GM12878 (cell line): ENCODE data around the gene VCL. TPM values are rescaled to one million over a fixed set of nuclear protein-coding genes. Genes with fewer than 3 reads are reported as not detected.

Experiments
- ATAC-seq: fragments of 200-7000 bp; cut with Tn5 transposase; 3 replicates; pipeline ENCODE4 v1.9.1; 2020; ENCODE audit warnings: mild to moderate bottlenecking, moderate library complexity
- BruUV-seq: library from RNA; stranded (reverse); fragments of 400-500 nt; replicated peaks from 2 replicates; lab custom pipeline; 2021; lab: Mats Ljungman, UMichigan
- CTCF ChIA-PET: fragments of 300-600 bp; sonication (Branson Sonifier 250); formaldehyde crosslinking; extraction: SDS; loops from one replicate; lab custom pipeline; 2021; ENCODE audit warnings: inconsistent platforms; lab: Yijun Ruan, JAX
- POLR2A ChIA-PET: fragments of 350-600 bp; formaldehyde crosslinking; extraction: SDS; loops from one replicate; lab custom pipeline; 2021; ENCODE audit warnings: inconsistent platforms; lab: Charles Lee
- RAD21 ChIA-PET: fragments of 300-600 bp; sonication (Branson Sonifier 250); formaldehyde crosslinking; loops from one replicate; lab custom pipeline; 2023; ENCODE audit warnings: antibody characterized with exemption; ENCODE audit not compliant: unreplicated experiment; lab: Charles Lee
- SMC1A ChIA-PET: fragments of 300-600 bp; sonication (Branson Sonifier 250); formaldehyde crosslinking; loops from one replicate; lab custom pipeline; 2023; ENCODE audit not compliant: unreplicated experiment, uncharacterized antibody; lab: Charles Lee
- DNase-seq: peaks from one replicate; pipeline ENCODE4 v3.0.0-alpha.2; 2011; ENCODE audit warnings: low read depth, low spot score
- FAIRE-seq: peaks from 3 replicates; lab custom pipeline; 2011; peaks lifted over from hg19 to GRCh38; lab: Jason Lieb, UNC
- H2AFZ ChIP-seq: 2 replicates; pipeline ENCODE4 v1.6.0; 2011; ENCODE audit warnings: low read depth, low read length, control low read depth; ENCODE audit not compliant: control insufficient read depth
- H3K27ac ChIP-seq: 2 replicates; pipeline ENCODE4 v1.5.1; 2011; ENCODE audit warnings: control low read depth; ENCODE audit not compliant: control insufficient read depth, insufficient read depth
- H3K27me3 ChIP-seq, 2 experiments: replicated peaks in 1 of 2; 2 replicates each; pipeline versions ENCODE4 v1.6.0 to v1.6.1; 2011; ENCODE audit warnings: low read length in 1 of 2; ENCODE audit not compliant: control insufficient read depth in 2 of 2, insufficient read depth in 2 of 2
- H3K36me3 ChIP-seq, 2 experiments: 2 replicates each; pipeline ENCODE4 v1.5.1; 2011; ENCODE audit warnings: low read length in 1 of 2; ENCODE audit not compliant: control insufficient read depth in 2 of 2, insufficient read depth in 2 of 2
- H3K4me1 ChIP-seq: 2 replicates; pipeline ENCODE4 v1.6.1; 2011; ENCODE audit warnings: mild to moderate bottlenecking, low read length, moderate library complexity, mixed read lengths; ENCODE audit not compliant: control insufficient read depth, insufficient read depth
- H3K4me2 ChIP-seq: 2 replicates; pipeline ENCODE4 v1.6.0; 2011; ENCODE audit warnings: control low read depth; ENCODE audit not compliant: control insufficient read depth, insufficient read depth
- H3K4me3 ChIP-seq: fragments of 200-600 bp; sonication (generic); 2 replicates; pipeline ENCODE4 v1.5.1; 2016
- H3K79me2 ChIP-seq: 2 replicates; pipeline ENCODE4 v1.6.0; 2011; ENCODE audit warnings: low read length; ENCODE audit not compliant: control insufficient read depth, insufficient read depth
- H3K9ac ChIP-seq: 2 replicates; pipeline ENCODE4 v1.8.0; 2011; ENCODE audit warnings: low read length, control low read depth, mixed read lengths; ENCODE audit not compliant: control insufficient read depth, insufficient read depth
- H3K9me3 ChIP-seq: replicated peaks from 3 replicates; pipeline ENCODE4 v1.5.1; 2011; ENCODE audit warnings: mild to moderate bottlenecking, low read length; ENCODE audit not compliant: control insufficient read depth, insufficient read depth
- H4K20me1 ChIP-seq: 2 replicates; pipeline ENCODE4 v1.6.0; 2011; ENCODE audit not compliant: control insufficient read depth, insufficient read depth
- BCLAF1 ChIP-seq: fragments of 450-650 bp; IDR thresholded peaks from 2 replicates; pipeline ENCODE4 v1.6.1; 2017; ENCODE audit warnings: antibody characterized with exemption, mild to moderate bottlenecking, moderate library complexity
- CEBPB ChIP-seq, 2 experiments: fragments of 150-350 bp in 1 of 2; IDR thresholded peaks; 2 replicates each; pipeline ENCODE4 v1.6.1; 2012 to 2014; ENCODE audit warnings: low read depth in 2 of 2, low read length in 2 of 2, borderline replicate concordance in 1 of 2, inconsistent platforms in 1 of 2
- CHD2 ChIP-seq: IDR thresholded peaks from 2 replicates; pipeline ENCODE4 v1.6.1; 2011; ENCODE audit warnings: low read depth, low read length, improper control_type of control experiment, borderline replicate concordance
- ELK1 ChIP-seq: IDR thresholded peaks from 2 replicates; pipeline ENCODE4 v1.6.1; 2012; ENCODE audit warnings: low read depth, low read length, improper control_type of control experiment
- HSF1 ChIP-seq: fragments of 150-350 bp; IDR thresholded peaks from 2 replicates; pipeline ENCODE4 v1.6.1; 2014; ENCODE audit warnings: mild to moderate bottlenecking, low read depth, low read length
- IKZF1 ChIP-seq: fragments of 450-650 bp; conservative IDR thresholded peaks from 2 replicates; pipeline ENCODE4 v1.6.1; 2017; ENCODE audit warnings: antibody characterized with exemption, mild to moderate bottlenecking
- MTA3 ChIP-seq: IDR thresholded peaks from 2 replicates; pipeline ENCODE4 v1.6.1; 2012; ENCODE audit warnings: low read length, inconsistent platforms, borderline replicate concordance
- NFIC ChIP-seq: IDR thresholded peaks from 2 replicates; pipeline ENCODE4 v1.6.1; 2012; ENCODE audit warnings: low read depth, mild to moderate bottlenecking, inconsistent platforms, low read length, moderate library complexity
- ZBTB33 ChIP-seq: fragments of 450-650 bp; IDR thresholded peaks from 2 replicates; pipeline ENCODE4 v1.6.1; 2017; ENCODE audit warnings: mild to moderate bottlenecking
- ZNF24 ChIP-seq: fragments of 450-650 bp; IDR thresholded peaks from 2 replicates; pipeline ENCODE4 v1.6.1; 2017; ENCODE audit warnings: antibody characterized with exemption, mild to moderate bottlenecking
- ZNF592 ChIP-seq: fragments of 450-650 bp; IDR thresholded peaks from 2 replicates; pipeline ENCODE4 v1.6.1; 2017; ENCODE audit warnings: mild to moderate bottlenecking, moderate library complexity
- ZNF622 ChIP-seq: fragments of 450-650 bp; IDR thresholded peaks from 2 replicates; pipeline ENCODE4 v1.6.1; 2017; ENCODE audit warnings: mild to moderate bottlenecking, inconsistent platforms
- in situ Hi-C: fragments of 300-500 bp; cut with MboI; formaldehyde crosslinking; loops from 9 replicates; pipeline ENCODE4 v1.14.3; 2018; ENCODE audit warnings: mixed read lengths
- intact Hi-C: fragments of 100-400 bp; cut with micrococcal nuclease; formaldehyde crosslinking; loops from one replicate; pipeline ENCODE4 v1.14.2; 2022; ENCODE audit not compliant: unreplicated experiment
- polyA plus RNA-seq, 11 experiments: library from polyadenylated mRNA; depleted of rRNA in 4 of 11; unstranded in 6 of 11; stranded (reverse) in 5 of 11; fragments of >200 nt; fragmentation: Nextera tagmentation in 4 of 11; fragmentation: Illumina TruSeq in 1 of 11; extraction: Ambion mirVana in 4 of 11; extraction: Trizol in 1 of 11; gene quantifications; 1 replicate in 1 of 11; 2 replicates in 10 of 11; pipeline versions ENCODE4 v1.2.1 to v1.2.3, GENCODE V29; 2011 to 2016; ENCODE audit warnings: inconsistent platforms in 2 of 11, missing spikeins in 2 of 11, low read depth in 1 of 11
- total RNA-seq, 4 experiments: library from RNA; depleted of rRNA in 3 of 4; stranded (reverse); fragments of >200 nt in 3 of 4; fragmentation: Illumina TruSeq in 1 of 4; extraction: Trizol in 1 of 4; gene quantifications; 2 replicates each; pipeline versions ENCODE4 v1.2.1 to v1.2.3, GENCODE V29; 2013 to 2021

The VCL gene
- total and polyA plus RNA-seq, 10 of the 15 experiments (the other 5 are each of a cell fraction or from before 2014, with no cell fraction given) = 6.7 to 54.6 (median 24.3) TPM

GRCh38 chr10:74063256-74063655 is 65.3 kb downstream of the VCL start:
- ChIA-PET CTCF (no interaction called here), SMC1A (no interaction called here), RAD21 (no interaction called here), POLR2A (no interaction called here)
- H2AFZ ChIP-seq = no peak overlapping the region
- no peak for ATAC-seq
- no peak for FAIRE-seq
- peaks cover 1% of the 10 kb centered on the region; the same call in 1 of the 2 replicates for H3K4me1 ChIP-seq
- no peak for DNase-seq
- in situ Hi-C loops = no loop called here
- no peaks in the 10 kb centered on the region for H3K79me2 ChIP-seq
- no TSS peak for BruUV-seq
- H3K9ac ChIP-seq = no peak overlapping the region
- no peak overlapping the region for H3K4me3 ChIP-seq
- intact Hi-C loops = no loop called here
- H3K36me3 ChIP-seq = no peaks in the 10 kb centered on the region
- no peaks in the 10 kb centered on the region; the same call in 2 of the 3 replicates for H3K9me3 ChIP-seq
- H3K27me3 ChIP-seq = no peaks in the 10 kb centered on the region
- H3K27ac ChIP-seq = no peak overlapping the region
- no peaks in the 10 kb centered on the region for H4K20me1 ChIP-seq
- H3K4me2 ChIP-seq = no peak overlapping the region
- TF ChIP-seq NFIC (no peak), CEBPB (IDR thresholded peaks at IDR 0.05; ENCODE audit: borderline replicate concordance in 1 of 2, low read depth in 2 of 2, low read length in 2 of 2) (no peak), BCLAF1 (no peak), ZBTB33 (no peak), MTA3 (no peak), ELK1 (no peak), ZNF592 (no peak), IKZF1 (no peak), ZNF622 (no peak), ZNF24 (no peak), CHD2 (no peak), HSF1 (no peak)
